Measurements from ENCODE around the gene PTK7.

- TF ChIP-seq SP1 (IDR thresholded peaks at IDR 0.05) = no peak
- no peak for TF ChIP-seq FOXA1 (IDR thresholded peaks at IDR 0.05)
- TF ChIP-seq FOXK2 (IDR thresholded peaks at IDR 0.05) = no peak
- no peak for TF ChIP-seq ZNF384 (IDR thresholded peaks at IDR 0.05)
- no peak for TF ChIP-seq TARDBP (IDR thresholded peaks at IDR 0.05)
- TF ChIP-seq HDGF (IDR thresholded peaks at IDR 0.05; ENCODE audit: borderline replicate concordance) = no peak
- no peak for TF ChIP-seq ARNT (IDR thresholded peaks at IDR 0.05)
- no peak for TF ChIP-seq SUZ12 (IDR thresholded peaks at IDR 0.05)
- no peak for TF ChIP-seq FOXM1 (IDR thresholded peaks at IDR 0.05; ENCODE audit: borderline replicate concordance)
Observed at GRCh38 chr6:43119482-43119881, 43.4 kb downstream of the PTK7 start.

All from HEK293T (cell line).